NCI-H446 (cell line): ENCODE data around the gene CPNE4.
A peak's percentile ranks its signal among the peaks of the same experiment; 100 is the strongest.

Experiments used
- DNase-seq, 2 experiments: peaks; one replicate each; lab custom pipeline; 2025; lab: John Stamatoyannopoulos, UW

The CPNE4 gene

DNA sequence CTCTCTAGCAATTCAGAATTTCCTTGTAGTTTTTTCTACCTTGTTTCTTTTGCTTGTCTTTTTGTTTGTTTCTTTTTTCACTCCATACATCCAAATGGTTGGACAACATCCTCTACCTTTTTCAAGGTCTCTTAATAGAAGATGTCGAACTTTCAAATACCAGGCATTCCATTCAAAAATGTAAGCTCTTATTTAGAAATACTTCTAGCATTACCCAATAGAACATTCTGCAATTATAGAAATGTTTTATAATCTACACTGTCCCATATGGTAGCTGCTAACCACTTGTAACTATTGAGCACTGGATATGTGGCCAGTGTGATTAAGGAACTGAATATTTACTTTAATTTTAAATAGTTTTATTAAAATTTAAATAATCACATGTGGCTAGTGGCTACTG is 335.8 kb downstream of the CPNE4 start:
- no peak for DNase-seq

DNA sequence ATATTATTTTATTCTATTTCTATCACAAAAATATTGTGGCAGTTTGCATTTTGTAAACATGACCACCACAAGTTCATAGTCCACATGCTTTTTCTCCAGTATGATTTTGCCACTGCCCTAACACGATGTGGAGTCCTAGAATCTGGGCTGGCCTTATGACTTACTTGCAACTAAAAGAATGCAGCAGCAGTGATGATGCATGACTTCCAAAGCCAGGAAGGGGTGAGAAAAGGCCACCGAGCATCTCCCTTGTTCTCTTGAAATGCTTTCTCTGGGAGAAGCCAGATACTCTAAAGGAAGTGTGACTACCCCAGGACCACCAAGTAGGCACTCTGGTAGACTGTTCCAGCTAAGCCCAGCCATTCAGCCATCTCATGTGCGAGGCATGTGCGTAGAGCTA is 340.4 kb downstream of the CPNE4 start:
- DNase-seq = no peak

DNA sequence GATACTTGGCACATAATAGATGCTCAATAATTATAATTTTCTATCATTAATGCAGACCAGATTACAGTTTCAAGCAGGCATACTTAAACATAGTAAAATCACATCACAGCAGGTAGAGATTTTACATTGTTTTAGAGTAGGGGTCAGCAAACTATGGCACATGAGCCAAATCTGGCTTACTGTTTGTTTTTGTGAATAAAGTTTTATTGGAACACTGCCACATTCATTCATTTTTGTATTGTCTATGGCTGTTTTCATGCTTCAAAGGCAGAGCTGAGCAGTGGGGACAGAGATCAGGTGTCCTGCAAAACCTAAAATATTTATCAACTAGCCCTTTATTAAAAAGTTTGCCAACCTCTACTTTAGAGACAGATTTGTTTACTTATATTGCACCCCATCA is 342.5 kb downstream of the CPNE4 start:
- no peak for DNase-seq

- no peak for DNase-seq
These were observed 344.0 kb downstream of the CPNE4 start for GRCh38 chr3:131690800-131691199.

GRCh38 chr3:131688370-131688769 is 346.4 kb downstream of the CPNE4 start:
- DNase-seq = no peak

- no peak for DNase-seq
These were observed 365.2 kb downstream of the CPNE4 start for GRCh38 chr3:131669600-131669999.

- DNase-seq = no peak
These were observed 376.0 kb downstream of the CPNE4 start for GRCh38 chr3:131658771-131659170.

GRCh38 chr3:131658115-131658514 is 376.7 kb downstream of the CPNE4 start:
- DNase-seq = peak in 1 of 2 experiments; percentile 11

DNA sequence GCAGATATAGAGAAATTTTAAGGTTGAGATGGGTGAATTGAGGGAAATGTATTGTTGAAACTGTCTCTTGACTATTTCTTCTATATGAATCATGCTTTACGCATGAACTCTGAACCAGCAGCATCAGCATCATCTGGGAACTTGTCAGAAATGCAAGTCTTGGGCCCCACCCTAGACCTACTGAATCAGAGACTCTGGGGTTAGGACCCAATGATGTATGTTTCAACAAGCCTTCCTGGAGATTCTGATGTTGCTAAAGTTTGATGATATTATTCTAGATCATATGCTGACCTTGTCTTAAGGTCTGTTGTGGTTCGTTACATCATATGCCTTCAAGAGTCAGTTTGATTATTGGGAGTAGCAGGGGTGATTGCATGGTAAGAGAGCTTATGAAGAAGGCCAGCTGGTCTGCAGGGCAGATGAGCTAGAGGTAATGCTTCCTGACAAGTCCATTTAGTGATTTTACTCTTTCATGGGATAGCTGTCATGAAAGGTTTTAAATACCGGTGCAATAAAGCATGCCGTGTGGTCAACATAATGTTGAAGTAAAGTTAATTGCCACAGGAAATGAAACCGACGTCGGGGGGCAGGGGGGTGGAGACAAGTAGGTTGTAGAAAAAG is 379.6 kb downstream of the CPNE4 start:
- no peak for DNase-seq

- DNase-seq = no peak
These were observed 389.2 kb downstream of the CPNE4 start for GRCh38 chr3:131645638-131646037.

GRCh38 chr3:131636266-131636775 is 398.5 kb downstream of the CPNE4 start:
- no peak for DNase-seq

GRCh38 chr3:131630807-131631206 is 404.0 kb downstream of the CPNE4 start:
- DNase-seq = no peak

DNA sequence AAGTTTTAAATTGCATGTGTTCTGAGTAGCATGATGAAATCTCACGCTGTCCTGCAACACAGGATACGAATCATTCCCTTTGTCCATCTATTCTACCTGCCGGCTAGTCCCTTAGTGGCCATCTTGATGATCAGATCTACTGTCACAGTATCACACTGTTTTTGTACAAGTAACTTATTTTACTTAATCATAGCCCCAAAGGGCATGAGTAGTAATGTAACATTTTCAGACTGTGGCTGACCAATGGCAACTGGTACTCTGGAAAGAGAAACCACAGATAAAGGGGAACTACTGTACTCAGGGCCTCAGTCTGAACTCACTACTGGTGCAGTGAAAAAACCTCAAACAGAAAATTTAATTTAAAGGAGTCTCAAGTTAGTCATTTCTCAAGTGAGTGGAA is 404.7 kb downstream of the CPNE4 start:
- DNase-seq = no peak

DNA sequence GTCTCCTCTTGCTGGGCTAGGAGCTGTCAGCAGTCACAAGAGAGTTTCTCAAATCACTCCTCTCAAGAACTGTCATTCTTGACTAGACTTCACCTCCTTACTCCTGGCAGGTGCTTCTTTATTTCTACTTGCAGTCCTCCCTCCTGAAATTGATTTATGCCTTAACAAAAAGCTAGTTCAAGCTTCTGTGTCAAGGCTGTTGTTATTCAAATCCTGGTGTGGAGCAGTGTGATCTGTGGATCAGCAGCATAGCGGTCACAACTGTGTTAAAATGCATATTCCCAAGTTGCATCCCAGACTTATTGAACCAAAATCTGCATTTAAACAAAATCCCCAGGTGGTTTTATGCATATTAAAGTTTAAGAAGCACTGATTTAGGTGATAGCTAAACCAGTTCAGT is 411.4 kb downstream of the CPNE4 start:
- no peak for DNase-seq

DNA sequence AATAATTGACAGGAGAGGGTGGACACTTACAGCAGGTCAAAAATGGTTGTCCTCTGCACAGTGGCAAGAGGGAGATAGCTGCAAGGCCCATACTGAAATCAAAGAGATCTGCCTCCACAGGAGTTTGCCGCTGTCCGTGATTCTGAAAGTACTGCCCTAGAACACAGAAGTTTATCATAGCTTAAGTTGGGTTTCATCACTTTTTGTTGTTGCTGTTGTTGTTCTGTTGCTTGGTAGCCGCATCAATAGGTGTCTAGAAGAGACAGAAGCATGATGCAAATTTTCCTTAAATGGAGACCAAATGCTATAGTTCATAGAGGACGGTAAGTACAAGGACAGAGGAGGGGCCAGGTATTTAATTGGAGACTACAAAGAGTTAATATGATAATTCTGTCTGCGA is 412.1 kb downstream of the CPNE4 start:
- no peak for DNase-seq

DNA sequence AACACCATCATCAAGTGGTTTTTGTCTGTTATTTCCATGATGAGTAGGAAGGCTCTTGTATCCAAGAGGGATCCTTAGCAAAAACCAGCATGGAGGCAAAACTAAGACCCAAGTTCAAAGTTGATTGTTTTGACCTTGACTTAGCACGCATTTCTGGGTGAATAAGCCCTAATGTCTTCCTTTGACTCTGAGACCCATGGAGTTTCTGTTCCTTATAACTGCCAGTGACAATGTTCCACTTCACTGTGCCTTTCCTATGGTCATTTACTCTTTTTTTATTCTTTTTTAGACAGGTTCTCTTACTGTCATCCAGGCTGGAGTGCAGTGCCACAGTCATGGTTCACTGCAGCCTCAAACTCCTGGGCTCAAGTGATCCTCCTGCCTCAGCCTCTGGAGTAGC is 413.8 kb downstream of the CPNE4 start:
- no peak for DNase-seq

DNA sequence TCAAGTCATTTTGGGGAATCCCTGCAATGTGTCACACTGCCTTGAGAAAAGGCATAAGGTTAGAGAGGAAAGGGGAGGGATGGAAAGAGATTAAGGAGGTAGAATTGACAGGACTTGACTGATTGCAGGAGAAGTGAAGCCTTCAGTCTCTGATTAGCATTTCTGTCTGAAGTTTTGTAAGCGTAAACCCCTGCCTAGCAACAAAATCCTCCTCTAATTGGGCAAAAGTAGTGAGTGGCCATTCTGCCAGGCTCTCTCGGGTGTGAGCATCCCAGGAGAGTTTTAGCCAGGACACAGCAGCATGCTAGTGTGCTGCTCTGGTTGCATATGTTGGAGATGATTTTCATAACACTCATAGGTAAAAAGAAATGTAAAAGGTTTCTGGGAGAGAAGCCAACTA is 415.0 kb downstream of the CPNE4 start:
- DNase-seq = no peak

DNA sequence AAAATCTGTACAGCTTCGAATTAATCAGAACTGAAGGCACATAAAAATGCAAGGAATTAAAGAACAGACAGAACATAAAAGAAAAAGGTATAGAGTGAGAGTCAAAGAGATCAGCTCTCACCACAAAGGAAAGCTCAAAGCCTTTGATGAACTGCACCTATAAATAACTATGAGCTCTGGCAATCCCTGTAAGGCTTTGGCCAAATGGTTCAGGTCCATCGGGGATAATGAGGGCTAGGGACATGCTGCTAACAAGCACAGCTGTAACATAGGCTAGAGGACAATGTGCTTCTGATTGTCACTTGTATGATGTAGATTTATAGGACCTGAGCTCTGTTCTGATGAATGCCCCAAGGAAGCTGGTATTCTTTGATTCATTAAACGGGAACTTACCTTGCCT is 418.1 kb downstream of the CPNE4 start:
- DNase-seq = no peak

- no peak for DNase-seq
These were observed 422.1 kb downstream of the CPNE4 start for GRCh38 chr3:131612745-131613144.

- DNase-seq = no peak
These were observed 424.6 kb downstream of the CPNE4 start for GRCh38 chr3:131610174-131610573.

GRCh38 chr3:131608741-131609140 is 426.1 kb downstream of the CPNE4 start:
- no peak for DNase-seq

GRCh38 chr3:131608296-131608695 is 426.5 kb downstream of the CPNE4 start:
- no peak for DNase-seq

DNA sequence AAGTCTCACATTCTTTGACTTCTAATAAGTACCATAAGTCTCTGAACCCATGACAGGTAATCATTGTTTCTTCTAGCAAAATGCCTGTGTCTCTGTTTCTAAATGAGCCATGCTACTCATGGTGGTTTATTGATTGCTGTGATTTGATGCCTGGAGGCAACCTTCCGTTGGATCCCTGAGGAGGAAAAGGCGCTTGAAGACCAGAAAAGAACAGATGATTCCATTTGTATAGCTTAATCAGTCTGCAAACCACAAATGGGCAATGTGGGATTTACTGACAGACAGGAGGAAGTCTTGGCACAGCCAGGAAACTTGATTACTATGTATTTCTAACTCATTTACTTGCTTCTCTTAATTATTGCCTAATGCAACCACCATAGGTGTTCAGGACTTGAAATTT is 428.9 kb downstream of the CPNE4 start:
- no peak for DNase-seq

GRCh38 chr3:131602011-131602779 is 432.6 kb downstream of the CPNE4 start:
- peak in 1 of 2 experiments; percentile 61 for DNase-seq
